CD4-positive, alpha-beta T cell treated with Interleukin-6 at 100 ng/mL for 8 hours (primary cell): Measurements from ENCODE around the gene HAPLN2.
"Not testable (repeated sequence)": the region's sequence is repeated elsewhere in the genome, so short reads cannot be mapped to it uniquely, and the experiment has no call there.

Experiments used
- DNase-seq: peaks from one replicate; pipeline ENCODE4 v3.0.0-alpha.2; 2020; ENCODE audit warnings: mixed read lengths, low spot score

The HAPLN2 gene

DNA sequence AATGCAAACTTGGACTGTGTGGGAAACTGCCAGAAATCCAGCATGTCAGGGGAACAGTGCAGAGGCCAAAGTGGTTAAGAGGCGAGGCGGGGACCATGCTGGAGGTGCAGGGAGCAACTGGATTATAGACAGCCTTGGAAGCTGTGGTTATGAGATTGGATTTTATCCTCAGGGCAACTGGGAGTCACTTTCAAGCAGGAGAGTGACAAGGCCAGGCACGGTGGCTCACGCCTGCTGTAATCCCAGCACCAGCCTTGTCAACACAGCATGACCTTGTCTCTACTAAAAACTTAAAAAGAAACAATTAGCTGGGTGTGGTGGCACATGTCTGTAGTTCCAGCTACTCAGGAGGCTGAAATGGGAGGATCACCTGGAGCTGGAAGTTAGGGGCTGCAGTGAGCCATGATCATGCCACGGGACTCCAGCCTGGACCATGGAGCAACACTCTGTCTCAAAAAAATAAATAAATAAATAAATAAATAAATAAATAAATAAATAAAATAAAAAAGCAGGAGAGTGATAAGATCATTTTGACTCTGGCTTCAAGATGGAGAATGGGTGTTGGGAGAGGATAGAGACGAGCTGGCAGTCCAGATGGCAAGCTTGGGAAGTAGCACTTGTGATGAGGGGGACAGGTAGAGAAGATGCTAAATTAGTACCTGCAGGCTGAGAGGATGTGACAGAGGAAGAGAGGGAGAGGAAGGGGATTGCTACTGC, 3.5 kb downstream of the HAPLN2 start:
- DNase-seq = no peak

DNA sequence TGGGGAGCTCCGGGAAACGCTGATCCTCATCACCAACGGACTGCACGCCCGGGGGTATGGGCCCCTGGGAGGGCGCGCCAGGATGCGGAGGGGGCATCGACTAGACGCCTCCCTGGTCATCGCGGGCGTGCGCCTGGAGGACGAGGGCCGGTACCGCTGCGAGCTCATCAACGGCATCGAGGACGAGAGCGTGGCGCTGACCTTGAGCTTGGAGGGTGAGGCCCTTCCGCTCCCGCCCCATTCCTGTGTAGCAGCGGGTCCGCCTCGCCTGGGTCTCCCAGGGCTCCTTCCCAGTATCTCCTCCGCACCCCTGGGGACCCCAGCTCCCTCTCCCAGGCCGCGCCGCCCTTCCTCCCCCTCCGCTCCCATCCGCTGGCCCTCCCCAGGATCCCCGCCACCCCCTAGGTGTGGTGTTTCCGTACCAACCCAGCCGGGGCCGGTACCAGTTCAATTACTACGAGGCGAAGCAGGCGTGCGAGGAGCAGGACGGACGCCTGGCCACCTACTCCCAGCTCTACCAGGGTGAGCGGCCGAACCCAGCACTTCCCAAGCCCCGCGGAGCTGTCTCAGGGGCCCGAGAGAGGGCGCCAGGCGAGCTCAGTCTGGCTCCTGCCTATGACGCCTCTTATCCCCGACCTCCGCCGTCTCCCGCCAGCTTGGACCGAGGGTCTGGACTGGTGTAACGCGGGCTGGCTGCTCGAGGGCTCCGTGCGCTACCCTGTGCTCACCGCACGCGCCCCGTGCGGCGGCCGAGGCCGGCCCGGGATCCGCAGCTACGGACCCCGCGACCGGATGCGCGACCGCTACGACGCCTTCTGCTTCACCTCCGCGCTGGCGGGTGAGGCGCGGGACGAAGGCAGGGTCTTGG, 5.0 kb downstream of the HAPLN2 start:
- no peak for DNase-seq

DNA sequence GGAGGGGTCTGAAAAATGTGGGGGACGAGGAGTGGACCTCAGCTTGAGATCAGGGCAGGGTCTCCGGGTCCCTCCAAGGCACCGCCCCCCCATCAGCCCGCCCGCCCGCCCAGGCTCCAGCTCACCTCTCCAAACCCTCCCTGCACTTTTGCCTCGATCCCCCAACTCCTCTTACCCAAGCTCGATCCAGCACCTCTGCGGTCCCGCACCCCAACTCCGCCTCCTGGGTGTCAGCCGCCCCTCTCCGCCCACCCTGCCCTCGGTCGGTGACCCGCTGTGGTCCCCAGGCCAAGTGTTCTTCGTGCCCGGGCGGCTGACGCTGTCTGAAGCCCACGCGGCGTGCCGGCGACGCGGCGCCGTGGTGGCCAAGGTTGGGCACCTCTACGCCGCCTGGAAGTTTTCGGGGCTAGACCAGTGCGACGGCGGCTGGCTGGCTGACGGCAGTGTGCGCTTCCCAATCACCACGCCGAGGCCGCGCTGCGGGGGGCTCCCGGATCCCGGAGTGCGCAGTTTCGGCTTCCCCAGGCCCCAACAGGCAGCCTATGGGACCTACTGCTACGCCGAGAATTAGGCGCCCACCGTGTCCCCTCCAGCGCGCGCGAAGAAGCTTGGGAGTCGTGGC, 5.7 kb downstream of the HAPLN2 start:
- no peak for DNase-seq

DNA sequence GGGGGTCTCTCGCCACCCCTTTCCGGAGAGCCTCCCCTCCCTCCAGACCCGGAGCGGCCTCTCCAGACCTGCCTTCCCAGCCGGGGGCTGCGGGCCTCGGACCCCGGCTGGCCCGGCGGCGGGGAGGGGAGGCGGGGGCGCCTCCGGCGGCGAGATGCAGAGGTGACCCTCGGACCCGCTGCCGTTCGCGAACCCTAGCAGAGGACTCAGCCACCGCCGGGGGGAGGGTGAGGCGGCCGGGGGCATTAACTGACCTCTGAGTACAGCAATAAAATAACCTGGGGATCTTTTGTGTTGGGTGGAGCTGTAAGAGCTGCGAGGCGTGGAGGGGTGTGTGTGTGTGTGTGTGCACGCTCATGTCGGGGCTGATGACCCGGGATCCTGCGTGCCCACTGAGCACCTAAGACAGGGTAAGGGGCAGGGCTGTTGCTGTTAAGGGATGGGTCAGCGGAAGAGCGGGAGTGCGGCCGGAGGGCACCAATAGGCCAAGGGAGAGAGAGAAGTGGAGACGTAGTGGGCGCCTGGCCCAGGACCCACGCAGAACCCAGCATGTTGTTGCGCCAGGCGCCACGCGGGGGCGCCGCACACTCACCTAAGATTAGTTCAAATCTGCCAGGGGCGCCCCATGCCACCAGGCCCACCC, 6.3 kb downstream of the HAPLN2 start:
- peak; percentile 54 for DNase-seq

DNA sequence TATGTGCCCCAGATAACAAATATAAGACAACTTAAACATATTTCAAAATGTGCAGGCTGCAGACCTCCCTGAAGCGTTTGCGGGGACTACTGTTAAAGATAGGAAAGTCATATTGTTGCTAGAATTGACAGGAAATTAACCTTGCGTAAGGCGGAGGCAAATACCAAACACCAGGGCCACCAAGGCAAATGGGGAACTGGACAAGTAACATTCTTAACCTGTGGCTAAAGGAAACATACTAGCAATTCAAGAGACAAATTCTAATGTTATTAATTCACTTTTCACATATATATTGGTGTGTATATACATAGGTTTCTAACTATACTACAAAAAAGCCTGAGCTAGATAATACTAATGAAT, 6.8 kb downstream of the HAPLN2 start:
- no peak for DNase-seq

DNA sequence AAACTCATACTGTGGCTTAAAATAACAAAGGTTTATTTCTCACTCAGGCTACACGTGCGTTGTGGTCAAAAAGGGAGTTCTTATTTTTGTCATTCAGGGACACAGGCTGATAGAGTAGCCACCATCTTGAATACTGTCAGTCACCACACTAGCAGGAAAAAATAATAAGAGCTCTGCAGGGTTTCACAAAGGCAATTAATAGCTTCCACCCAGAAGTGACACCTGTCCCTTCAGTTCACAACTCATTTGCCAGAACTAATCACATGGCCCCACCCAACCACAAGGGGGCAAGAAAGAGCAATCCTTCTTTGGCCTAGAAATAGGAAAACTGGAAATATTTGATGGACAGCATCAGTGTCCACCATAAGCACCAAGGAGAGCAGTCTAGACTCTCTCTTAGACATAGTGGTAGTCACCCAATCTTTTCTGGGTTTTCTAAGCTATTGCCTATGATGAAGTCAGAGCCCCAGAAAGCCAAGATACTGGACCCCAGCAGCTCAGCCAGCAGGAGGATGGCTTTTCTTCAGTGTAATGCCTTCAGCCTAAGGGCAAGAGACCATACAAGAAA, 8.2 kb downstream of the HAPLN2 start:
- DNase-seq = peak; percentile 25

DNA sequence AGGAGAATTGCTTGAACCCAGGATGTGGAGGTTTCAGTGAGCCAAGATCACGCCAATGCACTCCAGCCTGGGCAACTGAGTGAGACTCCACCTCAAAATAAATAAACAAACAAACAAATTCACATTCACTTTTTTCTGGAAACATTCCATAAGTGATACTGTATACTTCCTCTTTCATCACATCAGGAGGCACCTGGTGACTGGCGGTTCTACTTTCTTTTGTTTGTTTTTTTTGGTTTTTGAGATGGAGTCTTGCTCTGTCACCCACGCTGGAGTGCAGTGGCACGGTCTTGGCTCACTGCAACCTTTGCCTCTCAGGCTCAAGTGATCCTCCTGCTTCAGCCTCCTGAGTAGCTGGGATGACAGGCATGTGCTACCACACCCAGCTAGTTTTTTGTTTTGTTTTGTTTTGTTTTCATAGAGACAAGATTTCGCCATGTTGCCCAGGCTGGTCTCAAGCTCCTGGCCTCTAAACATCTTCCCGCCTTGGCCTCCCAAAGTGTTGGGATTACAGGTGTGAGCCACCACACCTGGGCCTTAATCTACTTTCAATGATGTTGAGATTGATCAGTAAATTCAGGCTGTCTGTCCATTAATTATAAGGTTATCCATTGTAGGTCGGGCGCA, 10.7 kb downstream of the HAPLN2 start:
- no peak for DNase-seq

DNA sequence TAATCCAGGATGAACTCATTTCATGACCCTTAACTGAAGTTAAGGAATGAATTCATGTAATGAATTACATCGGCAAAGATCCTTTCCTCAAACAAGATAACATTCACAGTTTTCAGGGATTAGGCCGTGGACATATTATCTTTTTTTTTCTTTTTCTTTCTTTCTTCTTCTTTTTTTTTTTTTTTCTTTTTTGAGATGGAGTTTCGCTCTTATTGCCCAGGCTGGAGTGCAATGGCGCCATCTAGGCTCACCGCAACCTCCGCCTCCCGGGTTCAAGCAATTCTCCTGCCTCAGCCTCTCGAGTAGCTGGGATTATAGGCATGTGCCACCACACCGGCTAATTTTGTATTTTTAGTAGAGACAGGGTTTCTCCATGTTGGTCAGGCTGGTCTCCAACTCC, 11.9 kb downstream of the HAPLN2 start:
- DNase-seq = not testable (repeated sequence)

DNA sequence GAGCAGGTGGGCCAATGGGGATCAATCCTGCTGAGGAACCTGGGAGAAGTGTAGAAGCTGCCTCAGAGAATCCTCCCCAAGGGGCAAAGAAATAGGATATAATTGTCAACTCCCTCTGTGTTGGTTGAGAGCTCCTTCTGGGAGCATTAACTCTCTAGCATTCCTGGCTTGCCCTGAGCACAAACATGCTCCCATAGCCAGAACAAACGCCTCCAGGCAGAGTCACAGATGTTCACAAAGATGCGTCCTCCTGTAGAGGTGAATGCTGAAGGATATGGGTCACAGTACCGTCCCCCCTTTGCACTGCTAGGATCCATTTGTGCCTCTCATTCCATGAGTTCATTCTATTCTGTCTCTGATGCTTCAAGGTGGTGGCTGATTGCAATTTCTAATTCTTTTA, 13.1 kb downstream of the HAPLN2 start:
- no peak for DNase-seq

DNA sequence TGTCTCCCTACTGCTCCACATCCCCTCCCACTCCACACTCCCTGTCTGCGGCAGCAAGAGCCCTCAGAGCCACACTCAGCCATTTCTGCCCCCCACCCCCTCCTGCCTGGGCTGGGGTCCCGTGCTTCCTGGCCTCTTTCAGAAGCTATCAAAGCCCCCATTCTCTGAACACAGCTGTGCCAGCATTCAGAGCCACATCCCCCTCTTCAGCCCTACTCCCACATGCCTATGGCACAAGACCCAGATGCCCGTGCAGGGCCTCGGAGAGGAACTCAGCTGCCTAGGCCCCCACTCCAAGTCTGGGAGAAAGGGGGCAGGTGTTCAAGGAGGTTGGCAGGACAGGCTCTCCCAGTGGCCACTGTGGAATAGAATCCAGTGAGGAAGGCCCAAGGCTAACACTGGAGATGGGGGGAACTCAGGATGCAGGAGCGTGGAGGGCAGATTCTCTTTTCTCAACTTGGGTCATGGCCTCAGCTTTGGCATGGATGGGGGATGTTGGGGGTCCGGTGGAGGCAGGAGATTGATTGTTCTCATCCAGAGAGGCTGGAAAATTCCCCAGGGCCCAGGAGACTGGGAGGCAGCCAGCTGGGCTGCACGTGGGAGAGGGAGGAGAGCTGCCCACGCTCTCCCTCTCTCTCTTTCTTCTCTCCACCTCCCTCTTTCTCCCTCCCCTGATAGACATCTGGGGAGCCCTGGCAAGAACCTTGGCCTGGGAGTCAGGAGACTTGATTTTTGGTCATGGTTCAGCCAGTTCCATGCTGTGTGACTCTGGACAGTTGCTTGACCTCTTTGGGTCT, 19.2 kb downstream of the HAPLN2 start:
- DNase-seq = no peak

DNA sequence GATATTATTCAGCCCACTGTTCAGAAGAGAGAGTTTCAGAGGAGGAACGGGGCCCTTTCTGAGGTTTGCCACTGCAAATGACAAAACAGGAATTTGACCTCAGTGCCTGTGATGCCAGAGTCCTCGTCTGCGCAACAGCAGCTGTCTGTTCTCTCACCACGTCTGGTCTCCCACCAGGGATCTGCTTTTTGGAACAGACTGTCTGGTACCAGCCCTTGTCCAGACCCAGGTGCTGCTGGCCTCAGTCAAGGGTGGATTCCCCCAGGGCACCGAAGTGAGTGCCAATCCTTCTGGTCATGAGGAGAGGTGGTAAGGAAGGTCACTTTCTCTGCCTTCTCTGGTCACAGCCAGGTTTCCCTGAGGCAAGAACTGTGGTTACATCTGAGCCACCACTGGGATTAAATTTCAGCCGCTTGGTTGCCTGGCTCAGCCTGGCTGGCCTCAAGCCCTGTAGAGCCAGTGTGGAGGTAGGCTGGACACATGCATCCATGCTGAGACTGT, 20.4 kb downstream of the HAPLN2 start:
- DNase-seq = no peak

DNA sequence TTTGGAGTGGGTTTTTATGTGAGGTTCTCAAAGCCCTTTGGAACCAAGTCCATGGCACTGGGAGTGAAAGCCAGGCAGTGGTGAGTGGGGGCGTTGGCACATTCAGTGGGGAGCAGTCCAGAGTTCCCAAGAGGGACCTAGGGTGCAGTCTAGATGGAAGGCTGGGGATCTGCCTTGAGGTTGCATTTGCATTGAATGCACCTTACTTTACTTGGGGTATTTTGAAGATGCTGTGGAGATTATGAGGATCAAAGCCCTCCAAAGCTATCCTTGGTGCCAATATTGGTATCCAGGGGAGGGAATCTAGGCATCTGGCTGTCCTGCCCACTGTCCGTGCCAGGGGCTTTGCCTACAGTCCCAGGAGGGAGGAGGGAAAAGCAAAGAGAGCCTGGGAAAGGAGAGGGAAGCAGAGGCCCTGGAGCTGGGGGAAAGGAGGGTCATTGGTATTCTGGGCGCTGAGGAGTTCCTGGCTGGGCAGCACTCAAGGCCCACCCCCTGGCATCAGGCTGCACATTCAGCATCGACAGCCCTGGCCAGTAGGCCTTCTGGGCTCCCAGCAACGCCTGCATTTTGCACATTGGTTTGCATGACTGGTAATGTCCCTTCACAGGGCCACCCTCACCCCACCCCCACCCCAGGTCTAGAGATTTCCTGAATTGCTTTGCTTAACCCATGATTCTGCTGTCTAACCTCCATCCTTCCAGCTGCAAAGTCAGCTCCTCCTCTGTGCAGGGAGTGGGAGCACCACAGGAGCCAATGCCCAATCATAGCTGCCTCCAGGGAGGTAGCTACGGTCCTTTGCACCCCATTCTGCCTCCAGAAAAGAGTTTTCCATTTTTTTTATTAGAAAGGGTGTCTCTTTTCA, 21.9 kb downstream of the HAPLN2 start:
- DNase-seq = no peak

DNA sequence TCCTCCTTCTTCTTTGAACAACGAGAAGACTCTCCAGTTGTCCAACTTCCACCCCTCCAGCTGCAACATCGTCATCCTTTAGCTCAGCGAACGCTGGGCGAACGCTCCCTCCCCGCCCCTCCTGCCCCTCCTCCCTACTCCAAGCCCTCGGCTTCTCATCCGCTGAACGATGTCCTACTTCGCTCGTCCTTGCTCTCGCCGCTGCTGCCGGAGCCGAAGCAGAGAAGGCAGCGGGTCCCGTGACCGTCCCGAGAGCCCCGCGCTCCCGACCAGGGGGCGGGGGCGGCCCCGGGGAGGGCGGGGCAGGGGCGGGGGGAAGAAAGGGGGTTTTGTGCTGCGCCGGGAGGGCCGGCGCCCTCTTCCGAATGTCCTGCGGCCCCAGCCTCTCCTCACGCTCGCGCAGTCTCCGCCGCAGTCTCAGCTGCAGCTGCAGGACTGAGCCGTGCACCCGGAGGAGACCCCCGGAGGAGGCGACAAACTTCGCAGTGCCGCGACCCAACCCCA, 22.6 kb downstream of the HAPLN2 start, which contains the start of gene BCAN:
BCAN (plus strand) TSS at position 357 of the 504 bp plus-strand sequence. CDS start 3,938 bp downstream, outside the sequence.
- DNase-seq = no peak

DNA sequence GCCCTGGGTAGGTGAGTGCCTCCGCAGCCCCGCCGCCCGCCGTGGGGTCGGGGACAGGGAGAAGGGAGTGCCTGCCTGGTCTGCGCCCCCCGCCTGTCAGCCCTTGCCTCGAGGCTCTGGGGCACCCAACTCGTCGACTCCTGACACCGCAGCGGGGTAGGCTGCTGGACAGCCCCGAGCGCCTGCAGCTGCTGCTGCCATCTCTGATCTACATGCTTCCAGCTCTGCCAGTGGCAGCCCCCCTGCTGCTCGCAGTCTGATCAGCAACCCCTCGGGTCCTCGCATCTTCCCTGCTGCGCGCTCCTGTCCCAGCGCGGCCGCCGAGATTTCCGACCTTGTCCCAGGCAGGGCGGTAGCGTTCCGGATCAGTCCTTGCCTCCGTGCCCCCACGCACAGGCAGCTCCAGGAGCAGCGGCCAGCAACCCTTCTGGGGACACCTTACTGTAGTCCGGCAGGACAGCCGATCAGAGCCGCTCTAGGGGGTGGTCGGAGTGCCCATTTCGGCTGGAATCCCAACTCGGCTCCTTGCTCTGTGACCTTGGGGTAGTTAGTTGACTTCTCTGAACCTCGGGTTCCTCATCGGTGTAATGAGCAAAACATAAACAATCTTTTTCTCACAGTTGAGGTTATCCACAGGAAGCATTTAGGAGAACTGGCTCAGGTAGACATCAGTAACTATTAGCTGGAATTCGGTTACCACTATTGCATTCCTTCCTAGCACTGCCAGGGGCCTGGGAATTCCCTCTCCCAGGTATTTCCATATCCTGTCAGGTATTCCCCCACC, 23.2 kb downstream of the HAPLN2 start:
- no peak for DNase-seq

DNA sequence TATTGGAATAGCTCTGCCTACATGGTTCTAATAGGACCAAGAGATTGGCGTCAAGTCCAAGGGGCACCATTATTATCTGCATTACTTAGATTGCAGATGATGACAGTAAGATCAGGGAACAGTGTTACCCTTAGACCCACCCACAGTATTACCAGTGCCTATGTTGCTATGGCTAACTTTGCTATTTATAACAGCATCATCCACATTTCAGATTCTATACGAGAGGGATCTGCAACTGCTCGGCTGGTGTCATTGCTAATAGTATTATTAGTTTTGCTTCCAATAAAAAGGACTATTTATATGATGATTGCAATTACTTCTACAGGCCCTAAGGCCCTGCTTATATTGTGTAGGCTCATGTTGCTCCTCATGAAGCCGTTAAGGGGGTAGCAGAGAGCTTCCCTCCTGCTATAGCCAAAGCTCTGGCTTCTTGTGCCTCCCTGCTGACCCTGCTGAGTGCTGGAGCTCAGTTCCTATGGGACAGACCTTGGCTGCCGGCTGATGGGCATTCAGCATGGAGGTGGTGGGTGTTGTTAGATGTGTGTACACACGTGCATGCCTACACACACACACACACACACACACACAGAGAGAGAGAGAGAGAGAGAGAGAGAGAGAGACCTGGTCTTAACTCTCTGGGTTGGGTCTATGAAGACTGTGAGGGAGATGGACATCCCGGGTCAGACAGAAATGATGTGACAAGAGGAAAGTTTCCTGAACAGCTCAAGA, 24.0 kb downstream of the HAPLN2 start:
- DNase-seq = no peak

DNA sequence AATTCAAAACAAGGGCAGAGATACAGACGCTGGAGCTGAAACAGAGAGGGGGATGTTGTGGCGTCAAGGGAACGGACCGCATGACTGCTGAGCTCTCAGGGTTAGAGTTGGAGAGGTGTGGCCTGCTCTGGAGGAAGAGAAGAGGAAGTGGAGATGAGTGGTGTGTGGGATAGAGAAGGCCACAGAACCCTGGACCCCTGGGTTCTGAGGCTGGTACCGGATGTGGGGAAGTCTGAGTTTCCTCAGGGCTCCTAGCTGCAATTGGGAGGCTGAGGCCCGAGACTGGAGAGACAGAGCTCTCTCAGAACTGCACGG, 24.5 kb downstream of the HAPLN2 start:
- no peak for DNase-seq

DNA sequence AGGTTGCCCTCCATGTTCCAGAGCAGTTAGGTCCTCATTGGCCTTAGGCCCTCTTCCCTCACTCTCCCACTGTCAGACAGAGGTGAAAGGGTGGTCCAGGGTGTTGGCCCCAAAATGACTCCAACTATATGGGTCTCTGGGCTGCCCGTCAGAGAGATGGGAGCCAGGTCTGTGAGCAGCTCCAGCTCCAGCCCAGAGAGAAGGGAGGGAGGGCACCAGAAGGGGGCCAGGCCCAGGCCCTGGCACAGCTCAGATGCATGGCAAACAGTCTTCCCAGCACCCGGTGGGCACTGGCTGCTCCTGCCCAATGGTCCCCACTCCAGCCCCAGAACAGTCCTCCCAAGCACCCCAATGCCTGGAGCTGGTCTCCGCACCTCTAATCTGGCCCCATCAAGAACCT, 24.9 kb downstream of the HAPLN2 start:
- no peak for DNase-seq

DNA sequence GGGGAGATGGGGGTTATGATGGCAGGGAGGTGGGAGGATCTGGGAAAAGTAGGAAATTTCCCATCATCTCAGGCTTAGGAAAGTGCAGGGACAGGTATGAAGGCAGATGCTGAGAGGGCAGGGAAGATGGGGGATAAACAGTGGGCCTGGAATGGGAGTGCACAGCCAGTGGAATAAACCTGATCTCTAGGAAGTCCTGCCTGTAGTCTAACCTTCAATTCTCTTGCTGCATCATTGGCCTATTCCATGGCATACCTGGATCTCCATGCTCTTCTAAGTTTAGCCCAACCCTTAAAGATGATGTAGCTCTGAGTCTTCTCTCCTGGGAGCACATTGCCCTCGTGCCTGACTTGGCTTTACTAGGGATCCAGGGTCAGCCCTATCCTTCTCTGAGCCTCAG, 25.4 kb downstream of the HAPLN2 start:
- no peak for DNase-seq
